ELF-1 (cell line): ENCODE data around the gene ZSWIM5.
"Not testable (repeated sequence)": the region's sequence is repeated elsewhere in the genome, so short reads cannot be mapped to it uniquely, and the experiment has no call there.

ENCODE experiments used
- DNase-seq: peaks from one replicate; pipeline ENCODE4 v3.0.0-alpha.2; 2016; ENCODE audit warnings: low read depth, low spot score

ZSWIM5 gene

DNA sequence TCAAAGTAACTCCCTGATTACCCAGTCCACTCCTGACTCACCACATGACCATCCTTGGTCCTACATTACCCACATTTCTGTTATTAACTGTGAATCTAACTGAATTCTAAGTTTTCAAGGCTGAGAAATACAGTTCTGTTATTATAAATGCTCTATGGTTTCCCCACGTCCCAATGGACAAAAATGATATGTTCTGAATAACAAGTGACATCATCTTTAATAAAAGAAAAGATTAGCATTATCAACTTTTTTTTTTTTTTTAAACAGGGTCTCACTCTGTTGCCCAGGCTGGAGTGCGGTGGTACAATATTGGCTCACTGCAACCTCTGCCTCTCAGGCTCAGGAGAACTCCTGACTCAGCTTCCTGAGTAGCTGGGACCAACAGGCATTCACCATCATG, 59.6 kb downstream of the ZSWIM5 start:
- DNase-seq = no peak

DNA sequence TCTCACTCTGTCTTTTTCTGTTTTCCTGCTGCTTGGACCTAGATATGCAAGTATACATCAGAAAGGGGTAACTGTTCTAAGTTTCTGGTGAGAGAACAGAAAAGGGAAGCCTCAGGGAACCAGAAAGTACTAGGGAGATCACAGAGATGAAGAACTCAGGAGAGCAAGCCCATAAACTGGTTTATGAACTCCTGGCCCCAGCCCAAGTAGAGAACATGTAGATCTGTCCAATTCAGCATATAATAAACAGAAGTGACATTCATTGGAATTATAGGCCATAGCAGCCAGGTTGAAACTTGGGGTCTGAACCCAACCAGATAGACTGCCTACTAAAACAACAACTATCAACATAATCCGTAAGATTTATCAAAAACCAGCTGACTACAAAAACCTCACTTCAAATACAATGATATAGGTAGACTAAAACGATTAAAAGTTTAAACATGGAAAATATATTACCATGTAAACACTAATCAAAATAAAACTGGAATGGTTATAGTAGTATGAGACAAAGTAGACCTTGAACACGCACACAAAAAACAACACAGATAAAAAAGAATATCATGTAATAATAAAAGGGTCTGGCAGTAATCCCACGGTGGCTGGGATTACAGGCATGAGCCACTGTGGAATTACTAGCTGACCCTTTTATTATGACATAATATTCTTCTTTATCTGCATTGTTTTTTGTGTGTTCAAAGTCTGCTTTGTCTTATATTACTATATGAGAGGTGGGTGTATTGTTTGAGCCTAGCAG, 65.0 kb downstream of the ZSWIM5 start:
- DNase-seq = no peak

DNA sequence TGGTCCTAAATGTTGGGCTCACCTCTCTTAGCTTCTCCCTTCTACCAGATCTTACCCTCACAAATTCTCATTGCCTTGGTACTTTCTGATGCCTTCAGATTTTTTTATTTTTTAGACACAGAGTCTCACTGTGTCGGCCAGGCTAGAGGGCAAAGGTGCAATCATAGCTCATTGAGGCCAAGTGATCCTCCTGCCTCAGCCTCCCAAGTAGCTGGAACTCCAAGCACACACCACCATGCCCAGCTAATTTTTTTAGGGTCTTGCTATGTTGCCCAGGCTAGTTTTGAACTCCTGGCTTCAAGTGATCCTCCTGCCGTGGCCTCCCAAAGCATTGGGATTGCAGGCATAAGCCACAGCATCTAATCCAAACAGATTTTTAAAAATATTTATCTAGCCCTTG, 69.4 kb downstream of the ZSWIM5 start:
- no peak for DNase-seq

DNA sequence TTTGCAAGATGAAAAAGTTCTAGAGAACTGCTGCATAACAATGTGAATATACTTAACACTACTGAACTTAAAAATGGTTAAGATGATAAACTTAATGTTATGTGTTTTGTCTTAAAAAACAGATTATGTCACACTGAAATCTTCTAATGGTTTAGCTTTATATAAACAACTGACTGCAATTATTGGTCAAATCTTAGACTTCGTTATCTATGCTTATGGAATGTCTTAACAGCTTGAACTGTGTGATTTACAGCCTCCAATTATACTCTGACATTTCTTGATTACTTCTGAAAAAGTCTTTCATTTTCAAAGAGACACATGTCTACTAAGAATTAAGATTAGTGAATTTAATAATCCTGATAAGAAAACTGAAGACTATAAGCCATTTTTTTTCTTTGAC, 71.1 kb downstream of the ZSWIM5 start:
- no peak for DNase-seq

DNA sequence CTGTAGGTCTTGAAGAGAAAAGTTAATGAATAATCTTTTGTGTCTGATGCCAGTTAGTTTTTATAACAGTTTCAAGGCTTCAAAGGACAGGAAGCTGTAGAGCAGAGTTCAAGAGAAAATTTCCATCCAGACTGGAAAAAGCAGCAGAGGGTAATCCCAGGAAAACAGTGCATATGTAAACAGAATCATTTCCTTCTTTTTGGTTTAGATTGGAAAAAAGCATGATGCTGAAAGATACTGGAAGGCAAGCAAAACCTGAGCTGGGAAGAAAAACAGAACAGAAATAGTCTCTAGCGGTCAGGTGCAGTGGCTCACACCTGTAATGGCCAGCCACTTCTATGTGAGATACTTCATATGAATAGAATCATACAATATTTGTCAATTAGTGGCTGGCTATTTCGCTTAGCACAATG, 71.9 kb downstream of the ZSWIM5 start:
- DNase-seq = no peak

DNA sequence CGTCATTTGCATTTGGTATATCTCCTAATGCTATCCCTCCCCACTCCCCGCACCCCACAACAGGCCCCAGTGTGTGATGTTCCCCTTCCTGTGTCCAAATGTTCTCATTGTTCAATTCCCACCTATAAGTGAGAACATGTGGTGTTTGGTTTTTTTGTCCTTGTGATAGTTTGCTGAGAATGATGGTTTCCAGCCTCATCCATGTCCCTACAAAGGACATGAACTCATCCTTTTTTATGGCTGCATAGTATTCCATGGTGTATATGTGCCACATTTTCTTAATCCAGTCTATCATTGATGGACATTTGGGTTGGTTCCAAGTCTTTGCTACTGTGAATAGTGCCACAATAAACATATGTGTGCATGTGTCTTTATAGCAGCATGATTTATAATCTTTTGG, 73.7 kb downstream of the ZSWIM5 start:
- DNase-seq = not testable (repeated sequence)

DNA sequence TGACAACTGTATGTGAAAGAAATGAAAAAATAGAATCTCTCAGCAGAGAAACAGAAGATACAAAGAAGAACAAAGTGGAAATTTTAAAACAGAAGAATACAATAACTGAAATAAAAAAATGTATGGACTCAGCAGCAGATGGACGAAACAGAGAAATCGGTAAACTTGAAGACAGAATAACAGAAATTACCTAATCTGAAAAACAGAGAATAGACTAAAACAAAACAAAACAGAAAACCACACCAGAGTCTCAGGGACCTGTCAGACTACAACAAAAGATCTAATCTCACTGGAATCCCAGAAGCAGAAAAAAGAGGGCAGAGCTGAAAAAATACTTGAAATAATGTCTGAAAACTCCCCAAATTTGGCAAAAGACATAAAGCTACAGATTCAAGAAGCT, 83.0 kb downstream of the ZSWIM5 start:
- DNase-seq = no peak

DNA sequence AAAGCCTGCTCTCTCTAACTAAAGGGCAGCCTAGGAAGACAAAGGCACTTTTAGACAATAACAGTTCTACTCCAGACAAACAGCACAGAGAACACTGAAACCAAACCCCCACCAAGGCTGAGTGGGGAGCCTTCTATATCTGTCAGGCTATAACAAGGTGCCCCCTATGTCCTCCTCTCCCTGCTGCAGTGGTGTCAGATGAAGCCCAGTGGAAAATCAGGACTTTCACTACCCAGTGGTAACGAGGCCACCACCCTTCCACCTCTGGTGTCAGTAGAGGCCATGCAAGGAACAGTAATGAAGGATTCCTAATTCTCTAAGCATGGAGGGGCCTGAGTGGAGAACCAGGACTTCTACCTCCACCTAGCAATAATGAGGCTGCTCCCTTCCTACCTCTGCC, 83.7 kb downstream of the ZSWIM5 start:
- DNase-seq = no peak

DNA sequence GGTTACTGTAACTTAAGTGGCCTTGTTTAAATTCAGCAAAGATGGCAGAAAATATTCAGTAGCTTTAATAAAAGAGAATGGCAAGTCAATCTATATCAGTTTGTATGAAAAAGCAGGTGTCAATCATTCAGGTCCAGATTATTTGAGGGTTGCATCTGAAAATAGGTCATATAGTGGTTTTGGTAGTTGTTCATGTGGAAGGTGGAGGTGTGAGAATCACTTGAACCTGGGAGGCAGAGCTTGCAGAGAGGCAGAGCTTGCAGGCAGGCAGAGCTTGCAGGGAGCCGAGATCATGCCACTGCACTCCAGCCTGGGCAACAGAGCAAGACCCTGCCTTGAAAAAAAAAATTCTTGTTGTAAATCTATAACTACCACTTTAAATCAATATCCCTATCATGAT, 88.6 kb downstream of the ZSWIM5 start:
- DNase-seq = no peak

DNA sequence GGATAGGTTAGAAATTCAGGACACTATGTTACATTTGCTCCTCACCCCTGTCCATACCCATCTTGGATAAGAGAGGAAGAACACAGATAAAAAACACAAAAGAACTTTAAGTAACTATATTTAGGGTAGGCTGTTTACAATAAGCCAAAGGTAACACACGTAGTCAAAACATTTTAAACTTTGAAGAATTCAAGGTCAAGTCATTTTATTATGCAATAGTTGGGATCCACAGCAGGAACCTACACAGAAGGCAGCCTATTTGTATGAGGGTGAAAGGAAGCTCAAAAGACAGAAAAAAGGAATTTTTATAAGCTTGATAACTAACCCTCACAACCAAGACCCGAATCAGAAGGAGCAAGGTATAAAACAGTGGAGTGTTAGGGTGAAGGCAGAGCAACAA, 89.6 kb downstream of the ZSWIM5 start:
- DNase-seq = no peak

DNA sequence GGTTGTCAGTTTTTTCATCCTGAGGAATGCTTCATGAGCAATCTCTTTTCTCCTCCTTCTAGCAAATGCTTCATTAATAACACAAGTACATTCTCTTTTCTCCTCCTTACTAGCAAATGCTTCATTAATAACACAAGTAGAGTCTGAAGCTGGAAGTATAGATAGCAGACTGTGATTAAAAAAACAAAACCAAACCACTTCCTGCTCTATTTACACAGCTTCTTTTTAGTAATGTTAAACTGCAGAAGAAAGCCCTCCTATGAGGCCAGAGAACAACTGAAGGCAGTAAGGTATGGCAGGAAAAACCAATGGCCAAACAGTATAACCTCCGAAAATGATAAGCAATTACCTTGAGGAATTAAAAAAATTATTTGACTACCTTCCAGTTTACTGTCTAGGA, 90.1 kb downstream of the ZSWIM5 start:
- no peak for DNase-seq

DNA sequence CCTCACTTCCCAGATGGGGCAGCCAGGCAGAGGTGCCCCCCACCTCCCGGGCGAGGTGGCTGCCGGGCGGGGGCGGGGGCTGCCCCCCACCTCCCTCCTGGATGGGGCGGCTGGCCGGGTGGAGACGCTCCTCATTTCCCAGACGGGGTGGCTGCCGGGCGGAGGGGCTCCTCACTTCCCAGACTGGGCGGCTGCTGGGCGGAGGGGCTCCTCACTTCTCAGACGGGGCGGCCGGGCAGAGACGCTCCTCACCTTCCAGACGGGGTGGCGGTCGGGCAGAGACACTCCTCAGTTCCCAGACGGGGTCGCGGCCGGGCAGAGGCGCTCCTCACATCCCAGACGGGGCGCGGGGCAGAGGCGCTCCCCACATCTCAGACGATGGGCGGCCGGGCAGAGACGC, 91.2 kb downstream of the ZSWIM5 start:
- DNase-seq = not testable (repeated sequence)

DNA sequence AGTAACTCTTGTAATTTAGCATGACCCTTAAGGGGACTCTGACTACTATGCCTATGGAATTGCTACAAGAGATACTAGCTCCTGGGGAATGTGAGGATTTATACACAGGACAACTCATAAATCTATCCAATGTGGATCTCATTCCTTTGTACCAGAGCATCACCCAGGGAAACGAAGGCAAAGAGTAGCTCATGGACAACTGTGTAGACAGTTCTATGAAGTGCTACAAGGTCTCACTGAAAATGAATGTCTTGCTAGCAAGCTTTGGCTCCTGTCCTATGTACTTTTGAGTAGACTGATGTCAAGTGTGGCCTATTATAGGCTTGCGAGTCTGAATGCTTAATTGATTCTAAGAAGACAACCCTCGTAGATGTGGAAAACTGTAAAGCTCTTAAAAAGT, 93.7 kb downstream of the ZSWIM5 start:
- DNase-seq = no peak

DNA sequence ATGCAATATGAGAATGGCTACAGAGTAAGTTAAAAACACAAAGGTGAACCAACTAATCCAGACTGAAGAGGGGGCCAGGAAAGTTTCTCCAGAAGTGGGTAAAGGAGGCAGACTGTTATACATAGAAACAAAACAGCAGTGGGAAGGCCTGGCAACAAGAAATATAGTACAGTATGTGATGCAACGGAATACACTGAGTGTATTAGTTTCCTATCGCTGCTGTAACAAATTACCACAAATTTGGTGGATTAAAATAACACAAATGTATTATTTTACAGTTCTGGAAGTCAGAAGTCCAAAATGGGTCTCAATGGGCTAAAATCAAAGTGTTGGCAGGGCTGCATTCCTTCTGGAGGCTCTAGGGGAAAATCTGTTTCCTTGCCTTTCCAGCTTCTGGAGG, 95.2 kb downstream of the ZSWIM5 start:
- no peak for DNase-seq

DNA sequence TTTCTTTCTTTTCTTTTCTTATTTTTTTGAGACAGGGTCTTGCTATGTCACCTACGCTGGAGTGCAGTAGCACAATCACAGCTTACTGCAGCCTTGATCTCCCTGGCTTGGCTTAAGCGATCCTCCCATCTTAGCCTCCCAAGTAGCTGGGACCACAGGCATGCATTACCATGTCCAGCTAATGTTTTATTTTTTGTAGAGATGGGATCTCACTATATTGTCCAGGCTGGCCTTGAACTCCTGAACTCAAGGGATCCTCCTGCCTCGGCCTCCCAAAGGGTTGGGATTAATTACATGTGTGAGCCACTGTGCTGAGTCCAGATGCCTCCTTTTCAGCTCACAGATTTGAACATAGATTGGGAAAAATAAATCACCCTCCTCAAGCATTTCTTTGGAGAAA, 98.6 kb downstream of the ZSWIM5 start:
- no peak for DNase-seq

DNA sequence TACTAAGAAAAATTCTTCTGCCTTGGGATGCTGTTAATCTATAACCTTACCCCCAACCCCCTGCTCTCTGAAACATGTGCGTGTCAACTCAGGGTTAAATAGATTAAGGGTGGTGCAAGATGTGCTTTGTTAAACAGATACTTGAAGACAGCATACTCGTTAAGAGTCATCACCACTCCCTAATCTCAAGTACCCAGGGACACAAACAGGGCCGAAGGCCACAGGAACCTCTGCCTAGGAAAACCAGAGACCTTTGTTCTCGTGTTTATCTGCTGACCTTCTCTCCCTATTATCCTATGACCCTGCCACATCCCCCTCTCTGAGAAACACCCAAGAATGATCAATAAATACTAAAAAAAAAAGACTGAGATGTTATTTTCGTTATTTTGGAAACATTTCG, 99.5 kb downstream of the ZSWIM5 start:
- not testable (repeated sequence) for DNase-seq

DNA sequence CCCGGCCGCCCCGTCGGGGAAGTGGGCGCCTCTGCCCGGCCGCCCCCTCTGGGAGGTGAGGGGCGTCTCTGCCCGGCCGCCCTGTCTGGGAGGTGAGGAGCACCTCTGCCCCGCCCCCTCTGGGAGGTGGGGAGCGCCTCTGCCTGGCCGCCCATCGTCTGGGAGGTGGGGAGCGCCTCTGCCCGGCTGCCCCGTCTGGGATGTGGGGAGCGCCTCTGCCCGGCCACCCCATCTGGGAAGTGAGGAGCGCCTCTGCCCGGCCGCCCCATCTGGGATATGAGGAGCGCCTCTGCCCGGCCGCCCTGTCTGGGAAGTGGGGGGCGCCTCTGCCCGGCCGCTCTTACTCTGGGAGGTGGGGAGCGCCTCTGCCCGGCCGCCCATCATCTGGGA, 100.3 kb downstream of the ZSWIM5 start:
- DNase-seq = not testable (repeated sequence)

DNA sequence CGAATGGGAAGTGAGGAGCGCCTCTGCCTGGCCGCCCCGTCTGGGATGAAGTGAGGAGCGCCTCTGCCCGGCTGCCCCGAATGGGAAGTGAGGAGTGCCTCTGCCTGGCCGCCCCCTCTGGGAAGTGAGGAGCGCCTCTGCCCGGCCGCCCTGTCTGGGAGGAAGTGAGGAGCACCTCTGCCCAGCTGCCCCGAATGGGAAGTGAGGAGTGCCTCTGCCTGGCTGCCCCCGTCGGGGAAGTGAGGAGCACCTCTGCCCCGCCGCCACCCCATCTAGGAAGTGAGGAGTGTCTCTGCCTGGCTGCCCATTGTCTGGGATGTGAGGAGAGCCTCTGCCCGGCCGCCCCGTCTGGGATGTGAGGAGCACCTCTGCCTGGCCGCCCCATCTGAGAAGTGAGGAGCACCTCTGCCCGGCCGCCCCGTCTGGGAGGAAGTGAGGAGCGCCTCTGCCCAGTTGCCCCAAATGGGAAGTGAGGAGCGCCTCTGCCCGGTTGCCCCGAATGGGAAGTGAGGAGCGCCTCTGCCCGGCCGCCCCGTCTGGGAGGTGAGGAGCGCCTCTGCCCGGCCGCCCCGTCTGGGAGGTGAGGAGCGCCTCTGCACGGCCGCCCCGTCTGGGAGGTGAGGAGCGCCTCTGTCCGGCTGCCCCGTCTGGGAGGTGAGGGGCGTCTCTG, 100.8 kb downstream of the ZSWIM5 start:
- DNase-seq = not testable (repeated sequence)

DNA sequence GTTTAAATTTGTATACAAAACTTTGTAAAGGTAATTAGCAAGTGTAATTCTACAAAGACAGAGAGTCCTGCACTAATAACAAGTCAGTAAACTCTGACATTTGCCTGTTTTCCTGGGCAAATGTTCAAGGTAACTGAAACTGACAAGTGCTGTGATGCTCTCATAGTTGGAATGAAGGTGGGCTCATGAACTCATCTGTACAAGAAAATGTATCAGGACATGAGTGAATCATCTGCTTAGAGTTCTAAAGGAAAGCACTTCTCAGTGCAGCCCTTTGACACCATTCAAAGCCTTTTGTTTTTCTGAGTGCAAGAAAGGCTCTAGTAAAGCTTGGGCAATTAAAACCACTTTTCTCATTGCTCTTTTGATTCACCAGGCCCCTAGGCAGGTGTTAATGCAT, 102.9 kb downstream of the ZSWIM5 start:
- DNase-seq = no peak

DNA sequence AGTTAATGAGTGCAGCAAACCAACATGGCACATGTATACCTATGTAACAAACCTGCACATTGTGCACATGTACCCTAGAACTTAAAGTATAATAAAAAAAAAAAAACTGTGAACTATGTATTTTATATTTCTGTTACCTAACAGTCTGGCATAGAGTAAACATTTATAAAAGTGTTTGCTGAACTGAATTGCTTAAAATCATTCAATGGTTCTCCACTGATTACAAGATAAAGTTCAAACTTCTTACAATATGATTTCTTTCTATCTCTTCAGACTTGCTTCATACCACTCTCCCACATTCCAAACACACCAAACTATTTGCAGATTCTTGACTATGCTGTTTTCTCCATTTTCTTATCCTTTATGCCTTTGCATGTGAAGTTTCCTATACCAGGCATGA, 104.5 kb downstream of the ZSWIM5 start:
- DNase-seq = no peak

DNA sequence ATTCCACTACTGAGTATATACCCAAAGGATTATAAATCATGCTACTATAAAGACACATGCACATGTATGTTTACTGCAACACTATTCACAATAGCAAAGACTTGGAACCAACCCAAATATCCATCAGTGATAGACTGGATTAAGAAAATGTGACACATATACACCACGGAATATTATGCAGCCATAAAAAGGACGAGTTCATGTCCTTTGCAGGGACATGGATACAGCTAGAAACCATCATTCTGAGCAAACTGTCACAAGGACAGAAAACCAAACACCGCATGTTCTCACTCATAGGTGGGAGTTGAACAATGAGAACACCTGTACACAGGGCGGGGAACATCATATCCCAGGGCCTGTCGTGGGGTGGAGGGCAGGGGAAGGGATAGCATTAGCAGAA, 104.9 kb downstream of the ZSWIM5 start:
- DNase-seq = not testable (repeated sequence)

DNA sequence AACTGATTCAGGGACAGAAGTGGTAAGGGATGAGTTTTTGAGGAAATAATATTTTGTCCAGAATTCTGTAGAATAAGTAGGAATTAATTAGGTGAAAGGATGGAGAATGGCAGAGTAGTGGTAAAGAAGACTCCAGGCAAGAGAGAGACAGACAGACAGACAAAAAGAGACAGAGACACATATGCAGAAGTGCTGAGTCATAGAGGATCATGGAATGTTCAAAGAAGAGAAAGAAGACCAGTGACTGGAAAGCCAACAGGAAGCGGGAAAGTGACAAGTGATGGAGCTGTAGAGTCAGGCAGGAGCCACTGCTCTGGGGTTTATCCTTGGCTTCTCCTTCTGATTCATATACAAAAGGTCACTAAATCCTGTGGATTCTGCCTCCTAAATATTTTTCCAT, 108.5 kb downstream of the ZSWIM5 start:
- DNase-seq = no peak

DNA sequence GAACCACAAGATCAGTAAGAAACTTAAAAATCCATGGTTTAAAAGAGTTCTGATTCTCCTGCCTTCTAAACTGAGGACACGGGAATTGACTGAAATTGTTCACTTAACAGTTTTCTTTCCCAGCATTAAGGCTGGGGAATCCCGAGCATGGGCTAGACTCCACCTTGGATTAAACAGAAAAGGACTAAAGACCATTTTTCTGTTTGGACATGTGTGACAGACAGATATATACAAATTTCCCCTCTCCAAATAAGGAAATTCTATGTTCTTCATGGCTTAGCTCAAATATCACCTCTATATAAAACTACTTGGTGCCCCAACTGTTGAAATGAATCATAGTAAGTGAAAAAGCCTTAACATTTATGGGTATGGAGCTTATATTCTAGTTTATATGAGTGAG, 109.3 kb downstream of the ZSWIM5 start:
- no peak for DNase-seq

DNA sequence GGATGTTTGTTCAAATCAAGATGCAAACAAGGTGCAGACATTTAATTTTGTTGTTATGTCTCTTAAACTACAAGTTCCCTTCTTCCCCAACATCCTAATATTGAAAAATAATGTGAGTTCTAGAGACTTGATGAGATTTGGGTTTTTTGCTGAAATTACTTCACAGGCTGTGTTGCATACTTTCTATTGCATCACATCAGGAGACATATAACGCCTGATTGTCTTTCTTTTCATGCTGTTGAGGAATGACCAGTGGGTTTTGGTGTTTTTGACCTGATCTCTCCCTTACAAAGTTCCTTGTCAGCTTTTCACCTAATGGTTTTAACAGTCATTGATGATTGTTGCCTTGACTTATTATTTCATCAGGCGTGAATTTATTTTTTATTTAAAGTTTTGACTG, 111.0 kb downstream of the ZSWIM5 start:
- no peak for DNase-seq
